Prostate gland (tissue), 2 donors: ENCODE measurements around the gene PCDHB11.

Experiments used
- CTCF ChIP-seq, 4 experiments: fragments of 200-600 bp in 2 of 4; fragments of 450-650 bp in 2 of 4; sonication (generic) in 2 of 4; IDR thresholded peaks; 1 replicate in 3 of 4; 2 replicates in 1 of 4; pipeline ENCODE4 v1.5.1; 2016 to 2019; ENCODE audit warnings: antibody characterized with exemption in 4 of 4, mild to moderate bottlenecking in 2 of 4, moderate library complexity in 2 of 4
- POLR2AphosphoS5 ChIP-seq: sonication (generic); formaldehyde crosslinking; IDR thresholded peaks from one replicate; pipeline ENCODE4 v1.6.1; 2017; ENCODE audit warnings: antibody characterized with exemption

DNA sequence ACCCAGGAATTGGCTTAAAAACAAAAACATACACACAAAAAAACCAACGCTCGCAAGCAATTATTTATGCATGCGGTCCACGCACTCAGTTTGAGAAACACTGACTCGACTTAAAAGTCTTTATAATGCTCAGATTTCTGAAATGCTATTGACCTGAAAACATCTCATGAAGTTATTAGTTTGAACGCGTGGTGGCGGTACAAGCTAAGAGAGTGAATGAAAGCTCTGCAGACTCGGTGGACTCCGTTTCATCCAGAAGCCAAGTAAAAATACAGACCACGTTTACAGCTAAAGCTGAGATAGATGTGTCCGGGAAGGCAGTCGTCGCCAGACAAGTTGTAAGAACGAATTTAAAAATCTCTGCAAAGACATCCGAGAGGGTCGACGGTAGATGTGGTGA lies 49.6 kb upstream of the PCDHB11 start, which contains the start of gene PCDHB6:
- TF ChIP-seq CTCF (IDR thresholded peaks at IDR 0.05) (no peak), POLR2AphosphoS5 (no peak)
